Stimulated activated CD8-positive, alpha-beta memory T cell treated with anti-CD3 and anti-CD28 coated beads, Interleukin-4, amount 100 ng/mL, for 24 hours (primary cell): ENCODE measurements around the gene DMWD.

Experiments used
- DNase-seq: peaks from one replicate; pipeline ENCODE4 v3.0.0-alpha.2; 2020; ENCODE audit warnings: low read depth

The DMWD gene

GRCh38 chr19:45745606-45746005, 47.0 kb downstream of the DMWD start:
- no peak for DNase-seq

GRCh38 chr19:45742969-45743368, 49.7 kb downstream of the DMWD start:
- DNase-seq, result no peak

- DNase-seq, result no peak
Measured at GRCh38 chr19:45739498-45740439, 52.9 kb downstream of the DMWD start.

GRCh38 chr19:45733160-45733810, 59.4 kb downstream of the DMWD start, which contains the start of gene MEIOSIN:
Gene MEIOSIN, plus strand, starts transcription at chr19:45733439. Its CDS starts 1,938 bp downstream, at chr19:45735377.
- DNase-seq, result no peak
